GOT3 (cell line): ENCODE measurements around the gene DYNLT2B.
"Not testable (repeated sequence)": the region's sequence is repeated elsewhere in the genome, so short reads cannot be mapped to it uniquely, and the experiment has no call there.

ENCODE experiments used
- DNase-seq: peaks from one replicate; lab custom pipeline; 2025; ENCODE audit warnings: mixed read lengths; lab: John Stamatoyannopoulos, UW

DYNLT2B gene

DNA sequence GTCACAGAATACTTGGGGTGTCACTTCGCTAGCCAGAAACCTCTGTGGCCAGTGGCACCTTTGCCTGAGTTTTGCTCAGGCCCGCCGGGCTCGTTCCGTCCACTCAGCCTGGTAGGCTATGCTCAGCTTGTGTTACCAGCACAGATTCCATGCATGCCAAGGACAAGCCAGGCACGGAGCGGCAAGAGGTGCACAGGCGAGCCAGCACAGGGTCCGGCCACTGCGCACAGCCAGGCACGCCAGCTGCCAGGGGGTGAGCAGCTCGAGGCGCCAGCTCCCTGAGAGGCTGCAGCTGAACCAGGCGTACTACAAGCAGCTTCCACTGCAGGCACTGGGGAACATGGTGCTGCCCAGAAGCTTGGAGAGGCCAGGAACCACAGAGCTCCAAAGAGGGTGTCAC lies 45.2 kb downstream of the DYNLT2B start:
- DNase-seq, result no peak

DNA sequence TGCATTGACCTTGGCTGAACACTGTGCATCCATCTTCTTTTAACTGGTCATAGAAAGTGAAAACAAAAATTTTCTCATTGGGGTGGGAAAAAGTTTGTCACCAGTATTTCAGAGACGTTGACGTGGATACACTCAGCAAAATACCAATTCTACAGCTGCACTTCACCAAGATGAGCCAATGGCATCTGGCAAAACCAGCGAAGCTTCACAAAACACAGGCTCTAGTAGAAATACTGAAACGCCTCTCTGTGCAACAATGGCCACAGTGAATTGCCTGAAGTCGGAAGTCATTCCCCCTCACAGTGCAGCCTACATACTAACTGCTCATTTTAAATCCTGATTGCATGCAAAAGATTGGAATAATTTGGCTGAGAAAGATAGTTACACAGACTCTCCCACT lies 47.5 kb downstream of the DYNLT2B start:
- DNase-seq, result no peak

GRCh38 chr3:196268284-196269163 lies 49.5 kb downstream of the DYNLT2B start:
- DNase-seq, result no peak

GRCh38 chr3:196263819-196264218 lies 54.2 kb downstream of the DYNLT2B start:
- DNase-seq, result no peak

DNA sequence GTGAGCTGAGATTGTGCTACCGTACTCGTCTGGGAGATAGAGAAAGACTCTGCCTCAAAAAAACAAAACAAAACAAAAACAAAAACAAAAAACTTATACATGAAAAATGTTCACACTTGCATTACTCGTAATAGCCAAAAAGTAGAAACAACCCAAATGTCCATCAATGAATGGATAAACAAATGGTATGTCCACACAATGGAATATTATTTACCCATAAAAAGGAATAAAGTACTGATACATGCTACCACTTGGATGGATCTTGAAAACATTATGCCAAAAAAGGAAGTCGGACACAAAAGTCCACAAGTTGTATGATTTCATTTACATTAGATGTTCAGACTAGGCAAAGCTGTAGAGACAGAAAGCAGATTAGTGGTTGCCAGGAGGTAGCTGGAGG lies 57.3 kb downstream of the DYNLT2B start:
- no peak for DNase-seq

DNA sequence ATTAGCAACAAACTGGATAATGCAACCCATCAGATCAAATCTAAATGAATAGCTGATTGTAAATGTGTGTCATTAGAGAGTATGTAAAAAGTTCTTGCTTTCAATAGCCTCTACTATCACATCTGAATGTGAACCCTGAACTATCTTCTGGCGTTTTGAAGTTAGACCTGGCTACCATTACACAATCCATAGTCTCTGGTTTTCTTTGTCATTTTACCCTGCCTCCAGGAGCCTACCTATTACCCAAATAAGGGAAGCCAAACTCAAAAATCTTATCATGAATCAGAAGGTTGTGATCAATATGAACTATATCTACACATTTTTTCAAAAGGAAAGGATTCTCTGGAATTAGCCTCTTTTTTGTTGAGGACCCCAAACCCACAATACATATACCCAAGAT lies 62.3 kb downstream of the DYNLT2B start:
- DNase-seq, result no peak

DNA sequence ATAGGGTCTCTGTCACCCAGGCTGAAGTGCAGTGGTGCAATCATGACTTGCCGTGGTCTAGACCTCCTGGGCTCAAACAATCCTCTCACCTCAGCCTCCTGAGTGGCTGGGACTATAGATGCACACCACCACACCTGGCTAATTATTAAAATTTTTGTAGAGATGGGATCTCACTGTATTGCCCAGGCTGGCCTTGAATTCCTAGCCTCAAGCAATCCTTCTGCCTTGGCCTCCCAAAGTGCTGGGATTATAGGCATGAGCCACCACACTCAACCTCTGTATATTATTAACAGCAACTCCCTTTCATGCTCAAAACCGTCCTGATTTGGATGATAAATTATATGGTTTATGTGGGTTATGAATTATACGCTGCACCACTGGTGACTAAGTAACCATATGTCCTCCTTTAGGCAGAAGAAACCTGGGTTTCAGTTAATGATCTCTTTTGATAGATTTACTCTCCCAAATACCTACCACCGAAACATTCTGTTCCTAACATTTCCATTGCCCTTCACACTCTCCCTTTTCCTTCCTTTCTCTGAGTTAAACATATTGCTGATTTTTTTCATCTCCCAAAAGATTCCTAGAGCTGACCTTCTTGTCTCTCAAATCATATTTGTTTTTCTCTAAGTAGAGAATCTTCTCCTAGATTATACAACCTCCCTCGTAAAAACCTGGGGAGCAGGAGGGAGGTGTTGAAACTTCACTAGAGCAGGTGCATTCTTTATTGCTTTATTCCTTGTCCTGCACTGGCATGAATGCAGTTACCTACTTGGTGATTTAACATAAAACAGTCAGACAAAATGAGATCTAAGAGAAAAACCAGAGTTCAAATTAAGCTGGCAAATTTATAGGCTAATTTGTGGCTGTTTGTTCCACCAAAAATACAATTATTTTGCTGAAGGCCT lies 63.4 kb downstream of the DYNLT2B start:
- DNase-seq, result no peak

GRCh38 chr3:196251918-196252317 lies 66.1 kb downstream of the DYNLT2B start:
- DNase-seq, result no peak

DNA sequence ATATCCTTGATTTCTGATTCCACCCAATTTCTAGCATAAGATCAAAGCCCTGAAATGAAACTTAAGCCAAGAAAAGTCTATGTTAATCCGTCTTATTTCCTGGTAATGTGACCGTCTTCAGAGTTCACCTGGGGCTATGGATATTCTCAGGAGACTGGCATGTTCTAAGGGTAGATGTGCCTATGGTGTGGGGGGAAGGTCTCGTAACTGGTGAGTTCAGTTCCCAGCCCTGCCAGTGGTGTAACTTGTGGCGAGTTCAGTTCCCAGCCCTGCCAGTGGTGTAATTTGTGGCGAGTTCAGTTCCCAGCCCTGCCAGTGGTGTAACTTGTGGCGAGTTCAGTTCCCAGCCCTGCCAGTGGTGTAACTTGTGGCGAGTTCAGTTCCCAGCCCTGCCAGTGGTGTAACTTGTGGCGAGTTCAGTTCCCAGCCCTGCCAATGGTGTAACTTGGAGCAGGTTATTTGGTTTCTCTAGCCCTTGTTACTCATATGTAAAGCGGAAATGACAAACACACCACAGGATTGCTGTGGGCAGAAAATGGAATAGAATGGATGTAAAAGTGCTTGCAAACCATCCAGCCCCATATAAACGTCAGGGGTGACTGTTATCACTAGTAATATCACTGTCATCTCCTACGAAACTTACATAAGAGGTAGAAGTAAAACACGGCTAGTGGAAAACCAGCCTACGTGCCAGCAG lies 71.3 kb downstream of the DYNLT2B start:
- no peak for DNase-seq

- DNase-seq, result not testable (repeated sequence)
Measured at GRCh38 chr3:196244166-196244565, 73.9 kb downstream of the DYNLT2B start.

DNA sequence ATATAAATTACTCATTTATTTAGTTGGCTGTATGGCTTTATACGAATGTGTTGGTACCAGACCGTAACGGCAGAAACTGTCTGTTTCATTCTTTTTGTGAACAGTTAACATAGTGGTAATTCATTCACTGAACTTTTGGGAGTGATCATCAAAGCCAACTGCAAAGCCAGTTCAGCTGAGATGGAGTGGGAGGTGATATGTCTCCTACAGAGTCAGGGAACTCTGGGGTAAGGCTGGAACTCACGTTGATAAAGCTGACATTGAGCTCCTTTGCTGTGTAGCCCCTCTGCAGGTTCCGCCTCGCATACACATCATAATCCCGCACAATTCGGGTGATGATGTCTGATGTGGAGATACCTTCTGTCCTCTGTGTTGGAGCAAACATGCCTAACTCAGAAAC lies 76.3 kb downstream of the DYNLT2B start:
- DNase-seq, result no peak
